Bone marrow (tissue), 2 donors: Measurements from ENCODE around the gene DNM1.
"Not testable (repeated sequence)": the region's sequence is repeated elsewhere in the genome, so short reads cannot be mapped to it uniquely, and the experiment has no call there.

Experiments used
- DNase-seq, 2 donors: peaks; one replicate each; lab custom pipeline; 2025; lab: John Stamatoyannopoulos, UW

Gene DNM1

GRCh38 chr9:128178806-128179431 lies 24.3 kb upstream of the DNM1 start:
- no peak for DNase-seq

GRCh38 chr9:128180001-128180400 lies 23.2 kb upstream of the DNM1 start:
- DNase-seq = no peak

- no peak for DNase-seq
Measured at GRCh38 chr9:128180447-128180846, 22.7 kb upstream of the DNM1 start.

- not testable (repeated sequence) for DNase-seq
Measured at GRCh38 chr9:128181480-128181879, 21.7 kb upstream of the DNM1 start.

- no peak for DNase-seq
Measured at GRCh38 chr9:128182893-128183588, 20.1 kb upstream of the DNM1 start.

GRCh38 chr9:128185979-128186965 lies 16.9 kb upstream of the DNM1 start:
- DNase-seq = no peak

GRCh38 chr9:128187361-128187760 lies 15.8 kb upstream of the DNM1 start:
- no peak for DNase-seq

- no peak for DNase-seq
Measured at GRCh38 chr9:128188209-128188608, 15.0 kb upstream of the DNM1 start.

GRCh38 chr9:128190013-128190412 lies 13.2 kb upstream of the DNM1 start:
- DNase-seq = no peak

- DNase-seq = peak in 1 of 2 donors; percentile 69
Measured at GRCh38 chr9:128190516-128191405, 12.4 kb upstream of the DNM1 start.

- DNase-seq = peak; percentile 17 to 69
Measured at GRCh38 chr9:128191406-128192046, 11.7 kb upstream of the DNM1 start, which contains the start of gene CIZ1. Gene CIZ1 (minus strand): TSS chr9:128191572. CDS start chr9:128190857, 715 bp downstream.

GRCh38 chr9:128192601-128193371 lies 10.4 kb upstream of the DNM1 start:
- no peak for DNase-seq

- DNase-seq = no peak
Measured at GRCh38 chr9:128193469-128194096, 9.6 kb upstream of the DNM1 start.

GRCh38 chr9:128201441-128202369 lies 1.5 kb upstream of the DNM1 start:
- no peak for DNase-seq

- no peak for DNase-seq
Measured at GRCh38 chr9:128202648-128203023, 543 bp upstream of the DNM1 start.

- DNase-seq = peak; percentile 9 to 24
Measured at GRCh38 chr9:128203707-128204551, 750 bp downstream of the DNM1 start.

GRCh38 chr9:128204858-128205257 lies 1.7 kb downstream of the DNM1 start:
- no peak for DNase-seq
